ENCODE results near the gene TEX261. TPM values are rescaled to one million over a fixed set of nuclear protein-coding genes. Genes with fewer than 3 reads are reported as not detected.

The TEX261 gene
- total RNA-seq, 1 experiment from 2014 or later: 23.9 TPM

DNA sequence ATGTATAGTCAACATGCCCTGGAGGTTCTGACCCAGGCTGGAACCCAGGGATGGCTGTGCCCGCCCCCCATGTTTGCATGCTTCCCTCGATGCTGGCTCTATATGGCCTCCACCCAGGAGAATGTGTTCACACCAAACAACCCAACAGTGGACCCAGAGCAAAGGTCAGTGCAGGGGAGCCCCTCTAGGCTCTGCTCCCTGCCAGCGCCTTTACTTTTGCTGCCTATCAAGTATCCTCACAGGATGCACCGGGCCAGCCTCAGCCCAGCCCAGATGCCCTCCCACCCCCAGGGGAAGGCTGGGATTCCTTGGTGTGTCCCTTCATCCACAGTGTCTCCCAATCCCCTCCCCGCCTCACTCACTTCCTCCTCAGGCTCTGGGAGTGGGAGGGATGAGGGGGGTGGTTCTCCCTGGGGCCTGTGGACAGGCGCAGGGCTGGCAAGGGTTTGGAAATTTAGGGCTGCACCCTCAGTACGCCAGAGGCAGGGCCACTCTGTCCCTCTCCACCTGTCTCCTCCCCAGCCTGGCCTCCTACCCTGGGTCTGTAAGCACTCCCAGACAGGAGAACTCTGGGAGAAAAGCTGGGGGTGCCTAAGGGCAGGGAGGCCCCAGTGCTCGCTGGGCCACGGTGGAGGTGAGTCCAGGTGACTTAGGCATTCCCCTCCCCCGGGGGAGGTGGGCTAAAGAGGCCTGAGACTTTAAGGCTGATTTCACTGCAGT, 56.6 kb downstream of the TEX261 start:
- no peak for DNase-seq (ENCODE audit: low read depth)

DNA sequence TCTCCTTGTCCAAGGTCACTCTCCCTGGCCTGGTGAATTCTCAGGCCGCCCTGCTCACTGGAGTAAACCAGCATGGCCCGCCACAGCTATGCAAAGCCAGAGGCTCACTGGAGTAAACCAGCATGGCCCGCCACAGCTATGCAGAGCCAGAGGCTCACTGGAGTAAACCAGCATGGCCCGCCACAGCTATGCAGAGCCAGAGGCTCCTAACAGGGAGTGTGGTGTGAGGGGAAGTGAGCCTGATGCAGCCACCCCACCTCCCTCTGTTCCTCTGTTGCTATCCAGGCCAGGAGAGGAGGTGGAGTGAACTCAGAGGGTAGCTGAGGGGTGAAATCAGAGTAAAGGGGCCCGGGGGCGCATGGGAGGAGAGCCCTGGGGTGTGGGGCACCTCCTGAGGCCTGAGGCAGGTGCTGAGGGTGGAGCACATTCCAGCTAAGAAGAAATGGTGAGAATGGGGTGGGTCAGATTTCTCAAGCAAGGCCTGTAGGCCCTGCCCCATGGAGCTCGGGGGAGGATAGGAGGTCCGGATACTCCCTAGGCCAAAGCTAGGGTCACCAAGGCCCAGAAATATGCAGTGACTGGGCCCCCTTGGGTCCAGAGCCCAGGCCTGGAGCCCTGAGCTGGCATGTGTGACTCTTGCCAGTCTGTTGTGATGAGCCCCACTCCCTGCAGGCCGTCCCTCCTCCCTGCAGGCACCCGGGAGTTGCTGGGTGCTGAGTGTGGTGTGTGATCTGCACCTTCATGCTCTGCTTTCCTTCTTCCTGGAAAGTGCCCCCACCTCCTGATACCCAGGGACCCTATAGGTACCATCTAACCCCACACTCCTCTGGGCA, 57.5 kb downstream of the TEX261 start:
- DNase-seq (ENCODE audit: low read depth): no peak

GRCh38 chr2:70936165-70936978, 58.3 kb downstream of the TEX261 start:
- DNase-seq (ENCODE audit: low read depth): no peak

Other genes with a start within 250 kb of the TEX261 start
- 15.6 and 23.3 TPM in 2 replicates for gene ADD2, start 226.7 kb downstream of the TEX261 start, total RNA-seq (2014; rRNA removed; shearing (Covaris generic))
- gene FIGLA, start 204.2 kb downstream of the TEX261 start, total RNA-seq (2014; rRNA removed; shearing (Covaris generic)): not detected in 2 replicates
- not detected in 2 replicates for gene CLEC4F, start 174.3 kb downstream of the TEX261 start, total RNA-seq (2014; rRNA removed; shearing (Covaris generic))
- gene CD207, start 159.1 kb downstream of the TEX261 start, total RNA-seq (2014; rRNA removed; shearing (Covaris generic)): not detected in 2 replicates
- 2.3 and 4.8 TPM in 2 replicates for gene VAX2, start 94.3 kb downstream of the TEX261 start, total RNA-seq (2014; rRNA removed; shearing (Covaris generic))
- 0.40 TPM in 1 of 2 replicates, not detected in the other for gene ATP6V1B1, start 59.0 kb downstream of the TEX261 start, total RNA-seq (2014; rRNA removed; shearing (Covaris generic))
- not detected in 2 replicates for gene ANKRD53, start 16.2 kb downstream of the TEX261 start, total RNA-seq (2014; rRNA removed; shearing (Covaris generic))
- 51.9 and 65.8 TPM in 2 replicates for gene NAGK, start 73.8 kb upstream of the TEX261 start, total RNA-seq (2014; rRNA removed; shearing (Covaris generic))
- 3.7 and 12.4 TPM in 2 replicates for gene MCEE, start 135.4 kb upstream of the TEX261 start, total RNA-seq (2014; rRNA removed; shearing (Covaris generic))
- 40.7 and 41.9 TPM in 2 replicates for gene MPHOSPH10, start 135.8 kb upstream of the TEX261 start, total RNA-seq (2014; rRNA removed; shearing (Covaris generic))
- gene PAIP2B, start 232.2 kb upstream of the TEX261 start, total RNA-seq (2014; rRNA removed; shearing (Covaris generic)): 2.5 and 3.1 TPM in 2 replicates